Measurements from ENCODE around the gene CFAP52. TPM values are rescaled to one million over a fixed set of nuclear protein-coding genes. Genes with fewer than 3 reads are reported as not detected.
"Not testable (repeated sequence)": the region's sequence is repeated elsewhere in the genome, so short reads cannot be mapped to it uniquely, and the experiment has no call there.

The CFAP52 gene
- total RNA-seq, 3 donors from 2014 or later = not detected

DNA sequence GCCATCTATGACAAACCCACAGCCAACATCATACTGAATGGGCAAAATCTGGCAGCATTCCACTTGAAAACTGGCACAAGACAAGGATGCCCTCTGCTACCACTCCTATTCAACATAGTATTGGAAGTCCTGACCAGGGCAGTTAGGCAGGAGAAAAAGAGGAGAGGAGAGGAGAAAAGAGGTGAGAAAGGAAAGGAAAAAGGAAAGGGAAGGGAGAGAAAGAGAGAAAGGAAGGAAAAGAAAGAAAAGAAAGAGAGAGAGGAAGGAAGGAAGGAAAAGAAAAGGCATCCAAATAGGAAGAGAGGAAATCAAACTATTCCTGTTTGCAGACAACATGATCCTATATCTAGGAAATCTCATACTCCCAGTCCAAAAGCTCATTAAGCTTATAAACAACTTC is 12.3 kb upstream of the CFAP52 start:
- Histone ChIP-seq H3K9me3 (no peaks in the 10 kb centered on the region), H3K4me3 (no peak overlapping the region), H3K4me1 (ENCODE audit: low read depth) (no peaks in the 10 kb centered on the region), H3K36me3 (ENCODE audit: low read depth) (no peaks in the 10 kb centered on the region)
- ATAC-seq (no peak), DNase-seq (no peak)
- TF ChIP-seq, protein P1, sequence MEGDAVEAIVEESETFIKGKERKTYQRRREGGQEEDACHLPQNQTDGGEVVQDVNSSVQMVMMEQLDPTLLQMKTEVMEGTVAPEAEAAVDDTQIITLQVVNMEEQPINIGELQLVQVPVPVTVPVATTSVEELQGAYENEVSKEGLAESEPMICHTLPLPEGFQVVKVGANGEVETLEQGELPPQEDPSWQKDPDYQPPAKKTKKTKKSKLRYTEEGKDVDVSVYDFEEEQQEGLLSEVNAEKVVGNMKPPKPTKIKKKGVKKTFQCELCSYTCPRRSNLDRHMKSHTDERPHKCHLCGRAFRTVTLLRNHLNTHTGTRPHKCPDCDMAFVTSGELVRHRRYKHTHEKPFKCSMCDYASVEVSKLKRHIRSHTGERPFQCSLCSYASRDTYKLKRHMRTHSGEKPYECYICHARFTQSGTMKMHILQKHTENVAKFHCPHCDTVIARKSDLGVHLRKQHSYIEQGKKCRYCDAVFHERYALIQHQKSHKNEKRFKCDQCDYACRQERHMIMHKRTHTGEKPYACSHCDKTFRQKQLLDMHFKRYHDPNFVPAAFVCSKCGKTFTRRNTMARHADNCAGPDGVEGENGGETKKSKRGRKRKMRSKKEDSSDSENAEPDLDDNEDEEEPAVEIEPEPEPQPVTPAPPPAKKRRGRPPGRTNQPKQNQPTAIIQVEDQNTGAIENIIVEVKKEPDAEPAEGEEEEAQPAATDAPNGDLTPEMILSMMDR (IDR thresholded peaks at IDR 0.05) = no peak
- intact Hi-C loops (cut with DNase I, micrococcal nuclease) = no loop called here

DNA sequence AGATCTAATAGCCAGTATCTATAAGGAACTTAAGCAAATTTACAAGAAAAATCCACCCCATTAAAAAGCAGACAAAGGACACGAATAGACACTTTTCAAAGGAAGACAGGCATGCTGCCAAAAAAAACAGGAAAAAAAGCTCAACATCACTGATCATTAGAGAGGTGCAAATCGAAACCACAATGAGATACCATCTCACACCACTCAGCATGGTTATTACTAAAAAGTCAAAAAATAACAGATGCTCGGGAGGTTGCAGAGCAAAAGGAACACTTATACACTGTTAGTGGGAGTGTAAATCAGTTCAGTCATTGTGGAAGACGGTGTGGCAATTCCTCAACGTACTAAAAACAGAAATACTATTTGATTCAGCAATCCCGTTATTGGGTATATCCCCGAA is 10.4 kb upstream of the CFAP52 start:
- ATAC-seq (no peak), DNase-seq (no peak)
- no peak overlapping the region for H3K4me3 ChIP-seq
- no peaks in the 10 kb centered on the region for H3K4me1 ChIP-seq (ENCODE audit: low read depth)
- H3K36me3 ChIP-seq (ENCODE audit: low read depth) = no peaks in the 10 kb centered on the region
- H3K9me3 ChIP-seq = no peaks in the 10 kb centered on the region
- TF ChIP-seq, protein P1 (IDR thresholded peaks at IDR 0.05) = no peak
- intact Hi-C loops (cut with DNase I, micrococcal nuclease) = no loop called here

DNA sequence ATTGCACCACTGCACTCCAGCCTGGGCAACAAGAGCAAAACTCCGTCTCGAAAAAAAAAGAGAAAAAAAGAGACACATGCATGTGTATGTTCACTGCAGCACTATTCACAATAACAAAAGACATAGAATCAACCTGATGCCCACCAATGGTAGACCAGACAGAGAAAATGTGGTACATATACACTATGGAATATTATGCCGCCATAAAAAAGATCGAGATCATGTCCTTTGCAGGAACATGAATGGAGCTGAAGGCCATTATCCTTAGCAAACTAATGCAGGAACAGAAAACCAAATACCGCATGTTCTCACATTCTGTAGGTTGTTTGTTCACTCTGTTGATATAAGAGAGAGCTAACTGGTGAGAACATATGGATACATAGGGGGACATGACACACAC is 9.7 kb upstream of the CFAP52 start:
- DNase-seq; intact Hi-C loops (cut with DNase I, micrococcal nuclease); ATAC-seq; H3K9me3 ChIP-seq; H3K4me3 ChIP-seq; H3K4me1 ChIP-seq (ENCODE audit: low read depth); H3K36me3 ChIP-seq (ENCODE audit: low read depth): not testable (repeated sequence)

DNA sequence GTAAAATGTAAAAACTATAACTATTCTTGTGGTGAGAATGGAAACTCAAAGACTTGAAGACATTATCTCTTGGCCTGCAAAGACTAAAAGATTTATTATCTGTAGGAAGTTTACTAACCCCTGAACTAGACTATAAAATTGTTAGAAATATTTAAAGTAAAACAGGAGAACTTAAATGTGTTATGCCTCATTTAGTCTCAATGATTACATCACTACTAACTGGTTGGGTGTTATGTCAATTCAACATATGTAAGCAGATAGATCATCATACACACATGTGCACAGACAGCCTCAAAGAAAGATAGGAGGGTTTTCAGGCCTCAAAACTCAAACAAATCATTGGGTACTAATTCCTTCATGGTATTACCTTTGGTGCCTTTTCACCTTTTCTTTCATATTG is 8.4 kb upstream of the CFAP52 start:
- DNase-seq = no peak
- intact Hi-C loops (cut with DNase I, micrococcal nuclease) = no loop called here
- H3K4me3 ChIP-seq = no peak overlapping the region
- H3K4me1 ChIP-seq (ENCODE audit: low read depth) = no peaks in the 10 kb centered on the region
- H3K36me3 ChIP-seq (ENCODE audit: low read depth) = no peaks in the 10 kb centered on the region
- no peak for ATAC-seq
- TF ChIP-seq, protein P1 (IDR thresholded peaks at IDR 0.05) = no peak
- no peaks in the 10 kb centered on the region for H3K9me3 ChIP-seq

DNA sequence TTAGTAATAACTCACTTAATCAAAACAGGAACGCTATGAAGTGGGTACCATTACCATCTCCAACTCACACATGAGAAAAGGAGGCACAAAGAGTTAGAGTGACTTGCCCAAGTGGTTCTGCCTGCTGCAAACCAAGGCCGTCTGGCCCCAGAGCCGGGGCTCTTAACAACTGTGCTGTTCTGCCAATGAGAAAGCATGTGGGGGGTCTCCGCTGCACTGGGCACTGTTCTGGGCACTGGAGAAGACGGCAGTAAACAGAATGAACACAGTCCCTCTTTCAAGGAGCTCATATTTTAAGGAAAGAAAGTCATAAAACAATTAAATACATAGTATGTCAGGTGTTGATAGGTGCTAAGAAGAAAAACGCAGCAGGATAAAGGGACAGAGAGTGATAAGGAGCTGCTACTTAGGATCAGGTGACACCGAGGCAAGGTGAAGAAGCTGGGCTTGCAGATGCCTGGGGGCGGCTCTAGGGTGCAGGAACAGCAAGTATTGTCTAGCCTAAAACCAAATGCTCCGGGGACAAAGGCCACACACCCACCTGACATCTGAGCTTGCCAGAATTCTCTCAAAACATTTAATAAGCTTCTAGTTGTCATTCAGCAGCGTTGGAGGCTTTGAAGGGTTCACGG is 7.4 kb upstream of the CFAP52 start:
- Histone ChIP-seq H3K4me3 (no peak overlapping the region), H3K36me3 (ENCODE audit: low read depth) (no peaks in the 10 kb centered on the region), H3K4me1 (ENCODE audit: low read depth) (no peaks in the 10 kb centered on the region), H3K9me3 (no peaks in the 10 kb centered on the region)
- TF ChIP-seq, protein P1 (IDR thresholded peaks at IDR 0.05) = no peak
- ATAC-seq (no peak), DNase-seq (no peak)
- intact Hi-C loops (cut with DNase I, micrococcal nuclease) = no loop called here

DNA sequence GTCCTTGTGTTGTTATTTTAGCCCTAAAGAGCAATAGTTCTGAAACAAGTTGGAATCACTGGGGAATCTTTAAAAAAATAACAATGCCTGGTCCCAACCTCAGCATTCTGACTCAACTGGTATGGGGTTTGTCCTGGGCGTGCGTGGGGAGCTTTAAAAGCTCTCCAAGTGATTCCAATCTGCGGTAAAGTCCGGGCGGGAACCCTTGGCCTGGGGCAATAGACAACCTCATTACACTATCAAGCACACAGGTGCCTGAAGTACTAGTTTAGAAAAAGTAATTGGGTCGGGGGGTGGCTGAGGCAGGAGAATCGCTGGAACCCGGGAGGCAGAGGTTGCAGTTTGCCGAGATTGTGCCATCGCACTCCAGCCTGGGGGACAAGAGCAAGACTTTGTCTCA is 5.2 kb upstream of the CFAP52 start:
- Histone ChIP-seq H3K4me3 (no peak overlapping the region), H3K36me3 (ENCODE audit: low read depth) (no peaks in the 10 kb centered on the region), H3K9me3 (no peaks in the 10 kb centered on the region), H3K4me1 (ENCODE audit: low read depth) (no peaks in the 10 kb centered on the region)
- intact Hi-C loops (cut with DNase I, micrococcal nuclease) = no loop called here
- no peak for DNase-seq
- TF ChIP-seq, protein P1 (IDR thresholded peaks at IDR 0.05) = no peak
- ATAC-seq = no peak
